GM12873 (cell line): ENCODE measurements around the gene ZNF653.

Experiments used
- CTCF ChIP-seq: IDR thresholded peaks from 2 replicates; pipeline ENCODE4 v1.5.1; 2012; ENCODE audit warnings: low read depth, mild to moderate bottlenecking, moderate library complexity, low read length, control low read depth; ENCODE audit not compliant: insufficient read depth; ENCODE audit errors: missing control alignments

Gene ZNF653

GRCh38 chr19:11547929-11548700, 42.5 kb upstream of the ZNF653 start:
- TF ChIP-seq CTCF = no peak

GRCh38 chr19:11541238-11541637, 35.6 kb upstream of the ZNF653 start:
- TF ChIP-seq CTCF = no peak

- TF ChIP-seq CTCF = no peak
These were observed 35.0 kb upstream of the ZNF653 start for GRCh38 chr19:11540645-11541044.

GRCh38 chr19:11539495-11540365, 34.1 kb upstream of the ZNF653 start:
- no peak for TF ChIP-seq CTCF

GRCh38 chr19:11538232-11539036, 32.8 kb upstream of the ZNF653 start, which contains the start of gene CNN1:
CNN1 (plus strand) TSS chr19:11538851; CDS start chr19:11538928, 77 bp downstream.
- TF ChIP-seq CTCF = no peak

- TF ChIP-seq CTCF = peak; percentile 89
These were observed 30.4 kb upstream of the ZNF653 start for GRCh38 chr19:11535792-11536595.
